Pons (tissue), 1 donor: ENCODE data around the gene XRRA1.
"Not testable (repeated sequence)": the region's sequence is repeated elsewhere in the genome, so short reads cannot be mapped to it uniquely, and the experiment has no call there.

Experiments used
- DNase-seq: peaks from one replicate; pipeline ENCODE4 v3.0.0-alpha.2; 2016; ENCODE audit warnings: low spot score

Gene XRRA1

DNA sequence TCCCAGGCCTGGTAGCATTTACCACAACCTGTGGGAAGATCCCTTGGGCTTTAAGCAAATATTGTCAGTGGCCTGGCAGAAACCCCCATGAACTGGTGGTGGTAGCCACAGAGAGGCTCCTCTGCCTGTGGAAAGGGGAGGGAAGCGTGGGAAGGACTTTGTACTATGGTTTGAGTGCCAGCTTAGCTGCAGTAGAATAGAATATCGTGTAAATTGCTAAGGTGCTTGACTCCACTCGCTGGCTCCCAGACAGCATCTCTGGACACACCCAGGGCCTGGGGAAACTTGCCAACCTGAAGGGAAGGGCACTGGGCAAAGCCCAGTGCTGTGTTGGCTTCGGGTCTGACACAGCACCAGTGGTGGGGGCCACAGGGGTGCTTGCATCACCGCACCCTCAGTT, 52.6 kb downstream of the XRRA1 start:
- no peak for DNase-seq

DNA sequence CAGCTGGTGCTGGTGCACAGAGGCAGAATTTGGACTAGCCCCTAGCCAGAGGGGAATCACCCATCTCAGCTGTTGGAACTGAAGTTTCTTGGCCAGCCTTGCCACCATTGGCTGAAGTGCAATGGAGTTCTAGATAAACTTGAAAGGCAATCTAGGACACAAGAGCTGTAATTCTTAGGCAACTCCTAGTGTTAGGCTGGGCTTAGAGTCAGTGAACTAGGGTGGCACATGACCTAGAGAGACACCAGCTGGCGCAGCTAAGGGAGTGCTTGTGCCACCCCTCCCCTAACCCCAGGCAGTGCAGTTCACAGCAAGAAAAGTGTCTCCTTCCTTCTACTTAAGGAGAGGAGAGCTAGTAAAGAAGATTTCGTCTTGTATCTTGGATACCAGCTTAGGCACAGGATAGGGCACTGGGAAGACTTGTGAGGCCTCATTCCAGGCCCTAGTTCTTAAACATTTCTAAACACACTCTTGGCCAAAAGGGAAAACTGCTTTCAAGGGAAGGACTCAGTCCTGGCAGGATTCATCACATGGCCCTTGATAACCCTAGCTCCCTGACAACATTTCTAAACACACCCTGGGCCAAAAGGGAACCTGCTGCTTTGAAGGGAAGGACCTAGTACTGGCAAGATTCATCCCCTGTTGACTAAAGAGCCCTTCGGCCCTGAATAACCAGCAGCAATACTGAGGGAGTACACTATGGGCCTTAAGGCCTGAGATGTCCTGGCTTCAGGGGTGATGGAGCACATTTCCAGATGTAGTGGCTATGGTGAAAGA, 53.4 kb downstream of the XRRA1 start:
- no peak for DNase-seq

DNA sequence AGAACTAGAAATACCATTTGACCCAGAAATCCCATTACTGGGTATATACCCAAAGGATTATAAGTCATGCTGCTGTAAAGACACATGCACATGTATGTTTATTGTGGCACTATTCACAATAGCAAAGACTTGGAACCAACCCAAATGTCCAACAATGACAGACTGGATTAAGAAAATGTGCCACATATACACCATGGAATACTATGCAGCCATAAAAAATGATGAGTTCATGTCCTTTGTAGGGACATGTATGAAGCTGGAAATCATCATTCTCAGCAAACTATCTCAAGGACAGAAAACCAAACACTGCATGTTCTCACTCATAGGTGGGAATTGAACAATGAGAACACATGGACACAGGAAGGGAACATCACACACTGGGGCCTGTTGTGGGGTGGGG, 55.9 kb downstream of the XRRA1 start:
- DNase-seq: not testable (repeated sequence)

- no peak for DNase-seq
These were observed 71.8 kb downstream of the XRRA1 start for GRCh38 chr11:74877132-74877531.

GRCh38 chr11:74871037-74871436, 77.9 kb downstream of the XRRA1 start:
- no peak for DNase-seq

DNA sequence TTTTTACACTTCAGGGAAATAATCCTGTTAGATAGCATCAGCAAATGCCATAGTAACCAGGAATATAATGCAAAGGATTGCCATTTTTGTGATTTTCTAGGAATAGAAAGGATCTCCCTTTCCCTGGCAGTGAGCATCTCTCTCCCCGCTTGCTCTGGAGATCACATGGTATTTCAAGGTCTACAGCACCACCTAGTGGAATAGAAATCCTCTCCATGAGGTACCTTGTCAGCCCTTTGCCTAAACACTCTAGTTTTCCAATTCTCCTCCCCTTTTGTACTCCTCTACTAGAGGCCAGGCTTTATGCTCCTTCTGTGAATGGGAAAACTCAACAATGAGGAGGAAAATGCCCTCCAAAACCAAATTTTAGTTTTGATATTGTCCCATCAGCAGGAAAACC, 78.4 kb downstream of the XRRA1 start:
- DNase-seq: no peak

- no peak for DNase-seq
These were observed 82.3 kb downstream of the XRRA1 start for GRCh38 chr11:74866557-74866956.

GRCh38 chr11:74863410-74863809, 85.5 kb downstream of the XRRA1 start:
- DNase-seq: no peak

DNA sequence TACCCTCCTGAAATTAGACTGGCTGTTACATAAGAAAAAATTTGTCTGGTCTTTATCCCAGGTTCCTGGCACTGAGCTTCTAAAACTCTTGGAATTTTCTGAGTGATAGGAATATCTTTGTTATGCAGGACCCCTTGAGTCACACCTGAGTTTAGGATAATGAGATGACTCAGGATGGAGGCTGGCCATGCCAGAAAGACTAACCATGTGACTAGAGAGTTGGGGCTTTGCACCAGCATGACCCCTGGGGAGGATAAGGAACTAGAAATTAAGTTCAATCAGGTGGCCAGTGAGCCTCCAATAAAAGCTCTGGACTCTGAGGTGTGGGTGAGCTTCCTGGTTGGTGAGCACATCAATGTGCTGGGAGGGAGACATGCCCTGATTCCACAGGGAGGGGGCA, 88.1 kb downstream of the XRRA1 start:
- DNase-seq: no peak

DNA sequence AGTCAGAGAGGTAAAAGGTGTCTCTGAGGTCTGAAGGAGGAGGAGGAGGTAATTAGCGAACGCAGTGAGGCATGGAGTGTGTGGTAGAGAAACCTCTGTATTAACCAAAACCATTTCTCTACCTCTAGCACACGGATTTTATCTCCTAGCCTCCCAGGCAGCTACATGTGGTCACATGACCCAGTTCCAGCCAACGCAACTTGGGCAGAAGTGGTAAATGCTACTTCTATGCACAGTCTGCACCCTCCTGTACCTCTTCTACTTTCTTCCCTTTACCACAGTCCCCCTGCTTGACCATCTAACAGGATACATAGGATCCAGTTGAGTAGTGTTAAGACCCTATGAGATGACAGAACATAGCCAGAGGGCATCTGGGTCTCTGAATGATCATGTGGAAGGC, 95.7 kb downstream of the XRRA1 start:
- no peak for DNase-seq

DNA sequence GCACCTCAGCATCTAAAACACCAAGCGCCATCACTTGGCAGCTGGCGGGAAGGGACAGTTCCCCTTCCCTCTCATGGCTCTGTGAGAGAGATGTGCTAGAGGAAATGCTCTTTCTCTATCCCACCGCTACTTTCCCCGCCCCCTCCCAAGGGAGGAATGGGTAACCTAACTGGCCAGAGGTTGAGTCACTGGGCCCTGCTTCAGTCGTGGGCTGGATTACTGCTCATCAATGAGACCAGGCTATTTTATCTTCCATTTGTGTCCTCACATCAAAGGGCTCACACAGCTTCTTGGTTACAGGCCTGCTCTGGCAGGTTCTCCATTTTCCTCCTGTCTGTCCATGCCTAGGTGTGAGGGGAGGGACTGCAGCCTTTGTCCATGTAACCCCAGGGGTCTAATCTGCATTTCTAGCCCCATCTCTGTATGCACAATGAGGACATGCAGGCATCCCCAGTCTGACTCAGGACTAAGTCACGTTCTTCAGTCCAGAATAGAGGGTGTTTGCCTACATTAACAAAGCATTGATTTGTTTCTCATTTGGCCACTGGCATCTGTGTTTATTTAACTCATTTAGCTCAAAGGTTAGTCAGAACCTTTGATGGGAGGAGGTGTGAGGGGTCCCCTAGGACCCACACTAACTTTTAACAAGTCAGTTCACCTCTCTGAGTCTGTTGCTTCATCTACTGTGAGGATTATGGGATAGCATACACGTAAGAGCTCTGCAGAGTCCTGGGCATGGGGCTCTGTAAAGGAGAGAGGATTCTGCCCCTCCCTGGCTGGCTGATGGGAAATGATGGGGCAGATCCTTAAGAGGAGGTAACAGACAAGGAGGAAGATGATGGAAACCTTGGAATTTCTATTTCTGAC, 99.1 kb downstream of the XRRA1 start:
- DNase-seq: no peak

GRCh38 chr11:74847895-74848294, 101.0 kb downstream of the XRRA1 start:
- no peak for DNase-seq

DNA sequence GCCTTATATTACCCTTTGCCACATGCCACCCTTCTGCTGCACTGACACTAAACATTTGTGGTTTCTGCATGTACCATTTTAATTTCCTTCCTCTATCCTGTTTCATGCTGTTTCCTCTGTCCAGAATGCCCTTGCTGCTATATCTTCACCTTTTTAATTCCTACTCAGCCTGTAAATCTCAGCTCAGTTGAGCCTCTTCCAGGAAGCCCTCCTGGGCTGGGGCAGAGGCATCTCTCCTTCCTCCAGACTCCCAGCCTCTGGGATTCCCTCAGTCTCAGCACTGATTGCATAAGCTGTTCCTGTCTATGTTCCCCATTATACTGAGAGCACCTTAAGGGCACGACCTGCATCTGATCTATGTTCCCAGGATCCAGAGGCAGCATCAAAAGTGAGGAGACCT, 101.5 kb downstream of the XRRA1 start:
- DNase-seq: no peak

- no peak for DNase-seq
These were observed 102.1 kb downstream of the XRRA1 start for GRCh38 chr11:74846770-74847169.

- DNase-seq: no peak
These were observed 102.8 kb downstream of the XRRA1 start for GRCh38 chr11:74845978-74846517.

DNA sequence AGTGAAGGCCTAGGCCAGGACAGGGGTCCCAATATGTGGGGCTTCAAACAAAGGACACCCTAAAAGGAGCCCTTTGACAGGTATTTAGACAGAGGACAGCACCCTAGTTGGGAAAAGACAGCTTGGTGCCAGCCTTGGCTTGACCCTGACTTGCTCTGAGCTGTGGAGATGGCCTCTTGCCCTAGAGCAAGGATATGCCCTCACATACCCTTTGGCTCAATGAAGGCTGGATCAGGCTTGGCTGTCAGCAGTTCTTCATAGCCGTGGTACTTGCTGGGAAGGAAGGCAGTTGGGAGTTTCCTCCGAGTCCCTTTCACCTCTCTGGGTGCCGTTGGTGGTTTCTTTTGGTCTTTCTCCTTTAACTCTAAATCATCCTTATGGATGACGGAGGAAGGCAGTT, 104.0 kb downstream of the XRRA1 start:
- DNase-seq: no peak

DNA sequence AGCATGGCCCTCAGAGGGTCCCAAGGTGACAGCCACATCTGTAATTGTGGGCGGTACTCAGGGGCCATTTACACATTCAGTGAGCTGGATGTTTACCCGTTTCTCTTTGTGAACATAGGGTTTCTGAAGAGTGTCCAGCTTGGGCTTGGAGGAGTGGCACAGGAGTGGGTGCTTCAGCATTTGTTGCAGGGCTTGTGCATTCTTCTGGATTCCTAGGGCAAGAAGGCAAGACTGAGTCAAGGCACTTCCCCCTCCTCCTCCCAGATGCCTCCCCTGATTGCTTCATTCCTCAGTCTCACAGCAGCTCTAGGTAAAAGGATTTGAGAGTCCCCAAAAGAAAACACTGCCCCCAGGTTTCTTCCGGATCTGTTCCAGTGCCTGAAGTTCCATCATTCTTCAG, 104.8 kb downstream of the XRRA1 start:
- no peak for DNase-seq

DNA sequence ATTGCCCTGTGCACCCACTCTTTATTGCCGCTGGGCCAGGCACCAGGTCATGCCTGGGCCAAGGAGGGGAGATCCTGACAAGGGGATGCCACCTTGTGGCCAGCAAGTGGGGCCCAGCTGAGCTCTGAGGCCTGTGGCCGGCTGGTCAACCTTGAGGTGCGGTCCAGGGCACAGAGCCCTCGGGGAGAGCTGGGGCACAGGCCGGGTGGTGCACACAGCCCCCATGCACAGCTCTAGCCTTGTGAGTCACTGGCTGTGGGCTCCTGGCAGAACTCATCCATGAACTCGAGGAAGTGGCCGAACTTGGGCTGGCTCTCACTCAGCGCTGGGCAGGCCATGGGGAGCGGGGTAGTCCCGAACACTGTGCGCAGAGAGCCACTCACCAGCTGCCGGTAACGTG, 105.9 kb downstream of the XRRA1 start:
- DNase-seq: no peak

DNA sequence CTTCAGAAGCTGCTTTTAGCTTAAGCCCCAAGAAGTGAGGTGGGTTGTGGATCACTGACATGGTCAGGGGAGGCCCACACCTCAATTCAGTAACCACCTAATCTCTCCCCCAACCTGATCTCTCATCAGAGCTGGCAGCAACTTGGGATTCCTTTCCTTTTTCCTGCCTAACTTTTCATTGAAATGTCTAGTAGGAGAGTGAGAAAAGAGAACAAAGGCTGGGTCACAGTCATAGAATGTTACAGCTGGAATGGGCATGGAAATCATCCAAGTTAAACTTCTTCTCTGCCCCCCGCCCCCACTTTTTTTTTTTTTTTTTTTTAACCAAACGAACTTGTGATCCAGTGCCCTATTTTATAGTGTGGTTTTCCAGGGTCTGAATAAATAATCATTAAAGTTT, 108.4 kb downstream of the XRRA1 start:
- DNase-seq: no peak

DNA sequence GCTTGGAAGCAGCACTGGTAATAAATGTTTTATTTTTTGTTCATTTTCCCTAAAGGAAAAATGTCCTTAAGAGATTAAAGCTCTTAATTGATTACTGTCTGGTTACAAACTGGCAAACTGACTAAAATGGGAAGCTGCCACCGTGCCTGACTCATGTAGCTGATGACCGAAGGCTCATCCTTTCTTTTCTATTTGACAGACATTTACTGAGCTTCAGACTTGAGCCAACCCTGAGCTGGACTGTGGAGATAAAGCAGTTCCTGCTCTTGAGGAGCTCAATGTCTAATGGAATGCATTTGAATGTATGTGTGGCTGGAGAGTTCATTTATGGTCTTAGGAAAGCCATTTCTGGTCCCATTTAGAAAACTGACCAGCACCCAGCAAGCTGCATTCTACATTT, 108.9 kb downstream of the XRRA1 start:
- no peak for DNase-seq

DNA sequence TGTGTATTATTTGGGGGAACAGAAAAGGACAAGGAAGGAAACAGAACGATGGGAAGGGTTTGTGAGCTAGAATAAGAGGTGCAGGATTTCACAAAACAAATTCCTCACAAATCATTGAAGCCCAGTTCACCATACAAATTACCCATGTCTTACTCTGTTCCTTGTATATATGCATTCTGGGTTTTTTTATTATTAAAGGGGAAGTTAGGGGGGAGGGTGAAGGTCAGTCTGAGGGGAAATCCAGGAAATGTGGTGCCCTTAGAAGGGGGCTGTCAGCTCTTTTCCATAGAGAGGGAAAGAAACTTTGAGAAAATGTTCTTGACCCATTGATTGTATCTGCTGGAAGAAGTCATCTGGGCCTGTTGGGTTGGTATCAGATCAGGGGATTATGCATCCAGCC, 109.4 kb downstream of the XRRA1 start:
- no peak for DNase-seq

DNA sequence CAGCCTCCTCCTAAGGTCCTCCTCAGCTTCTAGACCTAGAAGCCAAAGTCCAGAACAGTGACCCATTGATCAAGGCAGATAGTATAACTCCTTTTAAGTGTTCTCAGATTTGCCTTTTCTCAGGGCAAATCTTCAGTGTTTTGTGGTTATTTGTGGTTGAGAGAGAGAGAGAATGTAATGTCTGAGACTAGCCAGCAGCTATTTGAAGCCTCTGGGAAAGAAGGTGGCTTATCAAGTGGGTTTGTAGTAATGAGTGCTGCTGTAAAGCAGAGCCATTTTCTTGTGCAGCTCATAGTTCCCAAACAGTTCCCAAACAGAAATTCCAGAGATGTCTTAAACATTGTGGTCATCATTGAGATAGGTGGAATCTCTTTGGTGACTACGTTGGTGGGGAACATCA, 110.7 kb downstream of the XRRA1 start:
- DNase-seq: no peak

- DNase-seq: no peak
These were observed 111.7 kb downstream of the XRRA1 start for GRCh38 chr11:74837191-74837590.
